CD14-positive monocyte (primary cell): Measurements from ENCODE around the gene CHST11. TPM values are rescaled to one million over a fixed set of nuclear protein-coding genes. Genes with fewer than 3 reads are reported as not detected.

Experiments used
- DNase-seq, 3 donors: peaks; one replicate each; pipeline ENCODE4 v3.0.0-alpha.2; 2011 to 2022
- H2AFZ ChIP-seq: 2 replicates; pipeline ENCODE4 v1.6.0; 2012; ENCODE audit warnings: mild to moderate bottlenecking, low read depth, low read length, inconsistent platforms; ENCODE audit not compliant: insufficient read depth, poor library complexity, severe bottlenecking
- H3K27ac ChIP-seq, 2 donors: 1 replicate in 1 of 2; 2 replicates in 1 of 2; pipeline ENCODE4 v1.5.1; 2012 to 2013; ENCODE audit warnings: low read length in 2 of 2, control low read depth in 1 of 2, inconsistent platforms in 1 of 2, low read depth in 1 of 2, mild to moderate bottlenecking in 1 of 2
- H3K27me3 ChIP-seq, 2 donors: one replicate each; pipeline versions ENCODE4 v1.6.0 to v1.6.1; 2011 to 2013; ENCODE audit warnings: low read length in 2 of 2; ENCODE audit not compliant: control insufficient read depth in 2 of 2, insufficient read depth in 2 of 2
- H3K36me3 ChIP-seq, 2 donors: replicated peaks in 1 of 2; 1 replicate in 1 of 2; 2 replicates in 1 of 2; pipeline versions ENCODE4 v1.5.1 to v1.6.1; 2012 to 2013; ENCODE audit warnings: low read length in 2 of 2, control low read depth in 1 of 2, inconsistent platforms in 1 of 2, mild to moderate bottlenecking in 1 of 2; ENCODE audit not compliant: insufficient read depth in 2 of 2, control insufficient read depth in 1 of 2
- H3K4me1 ChIP-seq, 2 donors: 1 replicate in 1 of 2; 2 replicates in 1 of 2; pipeline versions ENCODE4 v1.5.1 to v1.6.1; 2012 to 2013; ENCODE audit warnings: low read length in 2 of 2, control low read depth in 1 of 2, inconsistent platforms in 1 of 2, mild to moderate bottlenecking in 1 of 2, moderate library complexity in 1 of 2; ENCODE audit not compliant: insufficient read depth in 2 of 2, control insufficient read depth in 1 of 2
- H3K4me2 ChIP-seq: replicated peaks from 2 replicates; pipeline ENCODE3; 2012; ENCODE audit warnings: low read length, moderate library complexity, mild to moderate bottlenecking; ENCODE audit not compliant: poor library complexity, severe bottlenecking; ENCODE audit errors: extremely low read depth
- H3K4me3 ChIP-seq, 3 experiments: fragments of 200-600 bp in 1 of 3; sonication (generic) in 1 of 3; replicated peaks in 1 of 3; 1 replicate in 2 of 3; 2 replicates in 1 of 3; pipeline ENCODE4 v1.5.1; 2011 to 2013; ENCODE audit warnings: low read length in 3 of 3, mild to moderate bottlenecking in 3 of 3, control low read depth in 2 of 3, low read depth in 2 of 3, inconsistent platforms in 1 of 3, moderate library complexity in 1 of 3
- H3K79me2 ChIP-seq: 2 replicates; pipeline ENCODE4 v1.6.0; 2012; ENCODE audit warnings: mild to moderate bottlenecking, control low read depth, inconsistent platforms, low read length, moderate library complexity; ENCODE audit not compliant: insufficient read depth
- H3K9ac ChIP-seq: 2 replicates; pipeline ENCODE4 v1.6.0; 2017; ENCODE audit warnings: low read length, mild to moderate bottlenecking; ENCODE audit not compliant: insufficient read depth, poor library complexity, severe bottlenecking
- H3K9me3 ChIP-seq, 2 donors: replicated peaks in 1 of 2; 1 replicate in 1 of 2; 2 replicates in 1 of 2; pipeline versions ENCODE4 v1.5.1 to v1.6.1; 2012 to 2013; ENCODE audit warnings: low read length in 2 of 2, control low read depth in 1 of 2; ENCODE audit not compliant: control insufficient read depth in 1 of 2, insufficient read depth in 1 of 2
- H4K20me1 ChIP-seq: 2 replicates; pipeline ENCODE4 v1.6.0; 2012; ENCODE audit warnings: mild to moderate bottlenecking, low read length, control low read depth, moderate library complexity; ENCODE audit not compliant: insufficient read depth
- H3K27ac Mint-ChIP-seq, 7 donors: one replicate each; pipeline ENCODE4 v1.8.0; 2020; ENCODE audit warnings: mild to moderate bottlenecking in 7 of 7, mixed read lengths in 7 of 7, moderate library complexity in 6 of 7, inconsistent platforms in 2 of 7
- H3K27me3 Mint-ChIP-seq, 3 donors: one replicate each; pipeline ENCODE4 v1.8.0; 2021 to 2022; ENCODE audit warnings: low read depth in 3 of 3, mild to moderate bottlenecking in 3 of 3, mixed read lengths in 3 of 3, moderate library complexity in 3 of 3, inconsistent platforms in 1 of 3
- H3K36me3 Mint-ChIP-seq, 2 donors: one replicate each; pipeline ENCODE4 v1.8.0; 2020; ENCODE audit warnings: mixed read lengths in 2 of 2, inconsistent platforms in 1 of 2, mild to moderate bottlenecking in 1 of 2
- H3K4me1 Mint-ChIP-seq: one replicate; pipeline ENCODE4 v1.8.0; 2020; ENCODE audit warnings: mild to moderate bottlenecking, mixed read lengths
- H3K4me3 Mint-ChIP-seq, 2 donors: one replicate each; pipeline ENCODE4 v1.8.0; 2020; ENCODE audit warnings: mild to moderate bottlenecking in 2 of 2, mixed read lengths in 2 of 2, moderate library complexity in 1 of 2
- H3K9me3 Mint-ChIP-seq, 7 donors: one replicate each; pipeline ENCODE4 v1.8.0; 2020 to 2022; ENCODE audit warnings: mixed read lengths in 7 of 7, mild to moderate bottlenecking in 6 of 7, moderate library complexity in 6 of 7, inconsistent platforms in 2 of 7
- WGBS: methylation state at CpG from one replicate; pipeline ENCODE4 v1.1.5; 2013; ENCODE audit warnings: missing lambda C conversion rate; ENCODE audit not compliant: insufficient coverage; 5-methylcytosine and 5-hydroxymethylcytosine counted together
- intact Hi-C, 2 donors: fragments of 100-400 bp; cut with micrococcal nuclease; formaldehyde crosslinking; loops; one replicate each; pipeline versions ENCODE4 v1.15.0 to v1.15.1; 2023
- polyA plus RNA-seq, 3 donors: library from polyadenylated mRNA; depleted of rRNA in 1 of 3; unstranded in 2 of 3; stranded (reverse) in 1 of 3; fragments of 300-500 nt in 2 of 3; fragments of >200 nt in 1 of 3; fragmentation: Illumina TruSeq in 2 of 3; gene quantifications; 1 replicate in 2 of 3; 2 replicates in 1 of 3; pipeline ENCODE4 v1.2.3, GENCODE V29; 2012 to 2021
- TF ChIP-seq, protein P1 (sequence below): fragments of 200-600 bp; IDR thresholded peaks from one replicate; pipeline ENCODE4 v1.8.0; 2022; ENCODE audit warnings: antibody characterized with exemption, mild to moderate bottlenecking

The CHST11 gene
- polyA plus RNA-seq, 3 donors: 44.4 to 66.6 (median 48.4) TPM

DNA sequence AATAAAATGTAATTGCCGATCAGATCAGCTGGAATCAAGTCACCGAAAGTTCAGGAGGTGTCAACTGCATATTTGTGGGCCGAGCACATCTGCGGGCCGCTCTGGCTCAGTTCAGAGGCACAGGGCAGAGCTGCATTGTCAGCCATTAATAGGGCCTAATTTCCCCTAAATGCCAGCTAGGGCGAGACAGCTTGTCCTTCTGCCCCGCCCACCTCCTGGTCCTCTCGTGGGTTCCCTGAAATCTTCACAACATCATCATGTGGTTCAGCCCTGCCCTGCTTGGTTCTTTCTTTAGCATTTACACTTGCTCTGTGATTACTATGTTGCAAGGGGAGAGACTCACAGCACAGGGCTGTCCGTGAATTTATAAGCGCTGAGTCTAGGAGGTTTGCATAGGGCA, 148.9 kb downstream of the CHST11 start:
- peak; percentile 79 to 84 (median 82) for DNase-seq
- H2AFZ ChIP-seq: no peak overlapping the region
- H3K27me3 ChIP-seq: no peaks in the 10 kb centered on the region
- peak overlapping the region; percentile 59 to 92 for H3K27ac ChIP-seq
- Mint-ChIP-seq H3K9me3 (peaks cover 0 to 2% (median 0%) of the 10 kb centered on the region in 7 donors), H3K36me3 (peaks cover 49 to 59% of the 10 kb centered on the region in 2 donors), H3K27ac (peak overlapping the region; percentile 95 to 99 (median 98)), H3K4me3 (peak overlapping the region in 1 of 2 donors; percentile 45), H3K4me1 (peaks cover 72% of the 10 kb centered on the region), H3K27me3 (peaks cover 0 to 4% (median 0%) of the 10 kb centered on the region in 3 donors)
- no peak overlapping the region for H3K4me3 ChIP-seq
- H3K36me3 ChIP-seq: peaks cover 0 to 51% of the 10 kb centered on the region in 2 donors
- no peaks in the 10 kb centered on the region for H3K9me3 ChIP-seq
- intact Hi-C loops: loop anchor here in 1 of 2 donors (2.0 to 10.0 kb wide), 2 partner anchors 37 to 69 kb away; no protein-coding TSS in a partner anchor
- TF ChIP-seq, protein P1, sequence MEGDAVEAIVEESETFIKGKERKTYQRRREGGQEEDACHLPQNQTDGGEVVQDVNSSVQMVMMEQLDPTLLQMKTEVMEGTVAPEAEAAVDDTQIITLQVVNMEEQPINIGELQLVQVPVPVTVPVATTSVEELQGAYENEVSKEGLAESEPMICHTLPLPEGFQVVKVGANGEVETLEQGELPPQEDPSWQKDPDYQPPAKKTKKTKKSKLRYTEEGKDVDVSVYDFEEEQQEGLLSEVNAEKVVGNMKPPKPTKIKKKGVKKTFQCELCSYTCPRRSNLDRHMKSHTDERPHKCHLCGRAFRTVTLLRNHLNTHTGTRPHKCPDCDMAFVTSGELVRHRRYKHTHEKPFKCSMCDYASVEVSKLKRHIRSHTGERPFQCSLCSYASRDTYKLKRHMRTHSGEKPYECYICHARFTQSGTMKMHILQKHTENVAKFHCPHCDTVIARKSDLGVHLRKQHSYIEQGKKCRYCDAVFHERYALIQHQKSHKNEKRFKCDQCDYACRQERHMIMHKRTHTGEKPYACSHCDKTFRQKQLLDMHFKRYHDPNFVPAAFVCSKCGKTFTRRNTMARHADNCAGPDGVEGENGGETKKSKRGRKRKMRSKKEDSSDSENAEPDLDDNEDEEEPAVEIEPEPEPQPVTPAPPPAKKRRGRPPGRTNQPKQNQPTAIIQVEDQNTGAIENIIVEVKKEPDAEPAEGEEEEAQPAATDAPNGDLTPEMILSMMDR: no peak
- H3K4me2 ChIP-seq: peak overlapping the region; percentile 21
- WGBS: 76% methylated on average over 6 of the region's 10 CpGs
- peaks cover 92% of the 10 kb centered on the region for H4K20me1 ChIP-seq
- H3K9ac ChIP-seq: no peak overlapping the region
- peaks cover 49 to 60% of the 10 kb centered on the region in 2 donors for H3K4me1 ChIP-seq
- H3K79me2 ChIP-seq: peaks cover 92% of the 10 kb centered on the region

DNA sequence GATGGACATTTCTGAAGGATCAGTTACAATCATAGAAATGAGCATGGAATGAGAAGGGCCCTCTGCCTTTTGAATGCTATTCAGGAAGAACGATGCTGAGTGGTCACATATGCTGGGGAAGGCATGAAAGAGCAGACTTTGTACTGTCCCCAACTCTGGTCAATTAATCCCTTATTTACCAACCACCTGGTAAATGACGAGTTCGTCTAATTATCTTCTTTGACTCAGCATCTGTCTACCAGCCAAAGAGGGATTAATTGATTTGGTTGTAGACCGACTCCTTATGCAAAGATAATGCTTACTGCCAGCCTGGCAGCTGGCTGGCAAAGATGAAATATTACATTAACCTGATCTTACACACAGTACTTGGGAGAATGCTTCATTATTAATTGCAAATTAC, 152.2 kb downstream of the CHST11 start:
- peaks cover 66% of the 10 kb centered on the region for H3K4me1 Mint-ChIP-seq
- H3K9ac ChIP-seq: no peak overlapping the region

More for the DNA sequence above, 152.2 kb downstream of the CHST11 start:
- Histone ChIP-seq H2AFZ (no peak overlapping the region), H3K36me3 (peaks cover 0 to 49% of the 10 kb centered on the region in 2 donors), H3K9me3 (no peaks in the 10 kb centered on the region), H3K4me3 (no peak overlapping the region), H3K4me2 (no peak overlapping the region), H3K27me3 (no peaks in the 10 kb centered on the region), H3K4me1 (peaks cover 36 to 38% of the 10 kb centered on the region in 2 donors), H4K20me1 (peaks cover 87% of the 10 kb centered on the region), H3K27ac (peak overlapping the region in 1 of 2 donors; percentile 48), H3K79me2 (peaks cover 93% of the 10 kb centered on the region)
- DNase-seq: no peak
- intact Hi-C loops: loop anchor here in 1 of 2 donors (10.0 kb wide), 1 partner anchor 66 kb away; no protein-coding TSS in a partner anchor
- peaks cover 41 to 48% of the 10 kb centered on the region in 2 donors for H3K36me3 Mint-ChIP-seq
- H3K9me3 Mint-ChIP-seq: peaks cover 0 to 4% (median 2%) of the 10 kb centered on the region in 7 donors
- peaks cover 0 to 4% (median 0%) of the 10 kb centered on the region in 3 donors for H3K27me3 Mint-ChIP-seq
- TF ChIP-seq, protein P1: no peak
- WGBS: 80% methylated on average over 1 of the region's 4 CpGs
- H3K4me3 Mint-ChIP-seq: no peak overlapping the region
- peak overlapping the region in 3 of 7 donors; percentile 59 to 81 (median 70) for H3K27ac Mint-ChIP-seq
